Neural cell (in vitro differentiated cells): ENCODE data around the gene CSMD2. TPM values are rescaled to one million over a fixed set of nuclear protein-coding genes. Genes with fewer than 3 reads are reported as not detected.

Experiments
- H2AFZ ChIP-seq: fragments of 200-600, 300-800 bp; sonication (generic), shearing (Covaris generic); 2 replicates; pipeline ENCODE4 v1.6.0; 2014; ENCODE audit warnings: low read depth, mild to moderate bottlenecking, antibody characterized with exemption, low read length, moderate library complexity
- H3F3A ChIP-seq: fragments of 200-600 bp; shearing (Covaris generic); 2 replicates; pipeline ENCODE4 v1.6.1; 2016; ENCODE audit warnings: mild to moderate bottlenecking, moderate library complexity, mixed read lengths, antibody characterized with exemption, low read length; ENCODE audit not compliant: insufficient read depth, poor library complexity, severe bottlenecking
- H3K27ac ChIP-seq: fragments of 200-600, 300-800 bp; sonication (generic), shearing (Covaris generic); 2 replicates; pipeline ENCODE4 v1.5.1; 2014; ENCODE audit warnings: mild to moderate bottlenecking, low read length, moderate library complexity
- H3K27me3 ChIP-seq: fragments of 300-800, 200-600 bp; sonication (generic), shearing (Covaris generic); 2 replicates; pipeline ENCODE4 v1.6.0; 2014; ENCODE audit warnings: mild to moderate bottlenecking, low read depth, low read length, moderate library complexity; ENCODE audit not compliant: insufficient read depth
- H3K36me3 ChIP-seq: fragments of 300-800, 200-600 bp; sonication (generic), shearing (Covaris generic); 2 replicates; pipeline ENCODE4 v1.5.1; 2014; ENCODE audit warnings: mild to moderate bottlenecking, antibody characterized with exemption, low read length, moderate library complexity; ENCODE audit not compliant: insufficient read depth
- H3K4me2 ChIP-seq: fragments of 300-800, 200-600 bp; sonication (generic), shearing (Covaris generic); 2 replicates; pipeline ENCODE4 v1.6.0; 2014; ENCODE audit warnings: mild to moderate bottlenecking, low read length
- H3K4me3 ChIP-seq: fragments of 300-800, 200-600 bp; sonication (generic), shearing (Covaris generic); 2 replicates; pipeline ENCODE4 v1.5.1; 2014; ENCODE audit warnings: mild to moderate bottlenecking, low read length, moderate library complexity
- H3K79me2 ChIP-seq: fragments of 200-600 bp; shearing (Covaris generic); replicated peaks from 2 replicates; pipeline ENCODE4 v1.6.0; 2014; ENCODE audit warnings: mild to moderate bottlenecking, low read length, moderate library complexity; ENCODE audit not compliant: insufficient read depth
- H3K9ac ChIP-seq: fragments of 300-800, 200-600 bp; sonication (generic), shearing (Covaris generic); 2 replicates; pipeline ENCODE4 v1.6.1; 2016; ENCODE audit warnings: mild to moderate bottlenecking, low read length, mixed read lengths
- H3K9me2 ChIP-seq: fragments of 200-600 bp; shearing (Covaris generic); 2 replicates; pipeline ENCODE4 v1.6.1; 2016; ENCODE audit warnings: mild to moderate bottlenecking, low read length, mixed read lengths; ENCODE audit not compliant: insufficient read depth
- H3K9me3 ChIP-seq: fragments of 200-600, 300-800 bp; sonication (generic), shearing (Covaris generic); 2 replicates; pipeline ENCODE4 v1.6.1; 2016; ENCODE audit warnings: mild to moderate bottlenecking, mixed run types, low read length, moderate library complexity, mixed read lengths
- H4K20me1 ChIP-seq: fragments of 200-600 bp; shearing (Covaris generic); 2 replicates; pipeline ENCODE4 v1.6.1; 2016; ENCODE audit warnings: mild to moderate bottlenecking, mixed run types; ENCODE audit not compliant: insufficient read depth
- CTCF ChIP-seq: fragments of 450-650 bp; IDR thresholded peaks from 2 replicates; pipeline ENCODE4 v1.5.1; 2014; ENCODE audit warnings: antibody characterized with exemption, mild to moderate bottlenecking, moderate library complexity; ENCODE audit not compliant: poor library complexity, severe bottlenecking
- EP300 ChIP-seq: fragments of 450-650 bp; conservative IDR thresholded peaks from 2 replicates; pipeline ENCODE4 v1.6.1; 2014; ENCODE audit warnings: antibody characterized with exemption, mild to moderate bottlenecking, moderate library complexity; ENCODE audit not compliant: poor library complexity, severe bottlenecking
- EZH2 ChIP-seq: fragments of 200-600, 300-800 bp; shearing (Covaris generic), sonication (generic); IDR thresholded peaks from 2 replicates; pipeline ENCODE4 v1.6.1; 2014; ENCODE audit warnings: antibody characterized with exemption, low read length, borderline replicate concordance, mild to moderate bottlenecking; ENCODE audit not compliant: insufficient read depth, poor library complexity, severe bottlenecking
- MXI1 ChIP-seq: fragments of 450-650 bp; conservative IDR thresholded peaks from 2 replicates; pipeline ENCODE4 v1.6.1; 2014; ENCODE audit warnings: antibody characterized with exemption, mild to moderate bottlenecking; ENCODE audit not compliant: poor library complexity, severe bottlenecking
- POLR2AphosphoS5 ChIP-seq: IDR thresholded peaks from 2 replicates; pipeline ENCODE4 v1.6.1; 2012
- RAD21 ChIP-seq: fragments of 450-650 bp; conservative IDR thresholded peaks from 2 replicates; pipeline ENCODE4 v1.6.1; 2014; ENCODE audit warnings: antibody characterized with exemption, mild to moderate bottlenecking, moderate library complexity
- REST ChIP-seq: IDR thresholded peaks from 2 replicates; pipeline ENCODE4 v1.6.1; 2012; ENCODE audit warnings: borderline replicate concordance
- SMC3 ChIP-seq: fragments of 450-650 bp; conservative IDR thresholded peaks from 2 replicates; pipeline ENCODE4 v1.6.1; 2014; ENCODE audit warnings: antibody characterized with exemption, mild to moderate bottlenecking, moderate library complexity; ENCODE audit not compliant: poor library complexity
- TAF1 ChIP-seq: IDR thresholded peaks from 2 replicates; pipeline ENCODE4 v1.6.1; 2012; ENCODE audit warnings: low read depth
- polyA plus RNA-seq: library from polyadenylated mRNA; depleted of rRNA; stranded (reverse); fragments of >200 nt; gene quantifications from 2 replicates; pipeline ENCODE4 v1.2.3, GENCODE V29; 2014

Gene CSMD2
- polyA plus RNA-seq, 1 donor from 2014 or later = 9.6 TPM

GRCh38 chr1:34060187-34060730 is 104.8 kb downstream of the CSMD2 start:
- no peaks in the 10 kb centered on the region for H4K20me1 ChIP-seq
- no peaks in the 10 kb centered on the region for H3K9me3 ChIP-seq
- no peaks in the 10 kb centered on the region for H3K27me3 ChIP-seq
- H2AFZ ChIP-seq = no peak overlapping the region
- no peaks in the 10 kb centered on the region for H3K9me2 ChIP-seq
- no peak overlapping the region for H3K4me3 ChIP-seq
- H3K79me2 ChIP-seq = no peaks in the 10 kb centered on the region
- no peaks in the 10 kb centered on the region for H3K36me3 ChIP-seq
- H3F3A ChIP-seq = no peaks in the 10 kb centered on the region
- no peak for TF ChIP-seq POLR2AphosphoS5
- TF ChIP-seq REST = no peak
- TF ChIP-seq EZH2 = no peak
- no peak for TF ChIP-seq CTCF
- TF ChIP-seq EP300 = no peak
- TF ChIP-seq MXI1 = no peak
- no peak for TF ChIP-seq RAD21
- no peak for TF ChIP-seq SMC3
- no peak for TF ChIP-seq TAF1
- no peak overlapping the region for H3K9ac ChIP-seq
- H3K4me2 ChIP-seq = no peak overlapping the region
- no peak overlapping the region for H3K27ac ChIP-seq

GRCh38 chr1:34057347-34058130 is 107.5 kb downstream of the CSMD2 start:
- no peak overlapping the region for H2AFZ ChIP-seq
- H4K20me1 ChIP-seq = no peaks in the 10 kb centered on the region
- no peak overlapping the region for H3K9ac ChIP-seq
- no peak overlapping the region for H3K27ac ChIP-seq
- H3K9me2 ChIP-seq = no peaks in the 10 kb centered on the region
- no peaks in the 10 kb centered on the region for H3K36me3 ChIP-seq
- H3K4me2 ChIP-seq = no peak overlapping the region
- H3F3A ChIP-seq = no peaks in the 10 kb centered on the region
- H3K4me3 ChIP-seq = no peak overlapping the region
- H3K79me2 ChIP-seq = no peaks in the 10 kb centered on the region
- no peak for TF ChIP-seq SMC3
- TF ChIP-seq EZH2 = no peak
- no peak for TF ChIP-seq REST
- TF ChIP-seq TAF1 = no peak
- TF ChIP-seq CTCF = no peak
- no peak for TF ChIP-seq POLR2AphosphoS5
- no peak for TF ChIP-seq RAD21
- no peak for TF ChIP-seq MXI1
- no peak for TF ChIP-seq EP300
- H3K27me3 ChIP-seq = no peaks in the 10 kb centered on the region
- no peaks in the 10 kb centered on the region for H3K9me3 ChIP-seq
